Ecto neural progenitor cell (in vitro differentiated cells): ENCODE data around the gene CCDC85B.

Source experiments
- DNase-seq: peaks from one replicate; pipeline ENCODE4 v3.0.0-alpha.2; 2018; ENCODE audit warnings: low spot score

The CCDC85B gene

GRCh38 chr11:65857853-65858680 lies 32.4 kb upstream of the CCDC85B start, which contains the start of gene CFL1:
TSS of gene CFL1 (minus strand) at chr11:65858180. CDS start at chr11:65858099, 81 bp downstream.
- DNase-seq, result peak; percentile 99

GRCh38 chr11:65858681-65859087 lies 31.8 kb upstream of the CCDC85B start:
- no peak for DNase-seq

GRCh38 chr11:65859095-65859811 lies 31.2 kb upstream of the CCDC85B start:
- peak; percentile 99 for DNase-seq

- no peak for DNase-seq
Measured at GRCh38 chr11:65859812-65860277, 30.6 kb upstream of the CCDC85B start.

- DNase-seq, result peak; percentile 97
Measured at GRCh38 chr11:65860278-65861164, 30.0 kb upstream of the CCDC85B start, which contains the start of gene MUS81. TSS of gene MUS81 (plus strand) at chr11:65860433. CDS start at chr11:65860754, 321 bp downstream.

GRCh38 chr11:65861165-65861505 lies 29.3 kb upstream of the CCDC85B start:
- no peak for DNase-seq

GRCh38 chr11:65861533-65862183 lies 28.8 kb upstream of the CCDC85B start:
- DNase-seq, result peak; percentile 26

GRCh38 chr11:65862191-65862735 lies 28.2 kb upstream of the CCDC85B start:
- DNase-seq, result no peak

GRCh38 chr11:65862941-65863888 lies 27.3 kb upstream of the CCDC85B start:
- DNase-seq, result no peak

- no peak for DNase-seq
Measured at GRCh38 chr11:65863889-65864705, 26.4 kb upstream of the CCDC85B start.

GRCh38 chr11:65864706-65865471 lies 25.6 kb upstream of the CCDC85B start:
- no peak for DNase-seq

GRCh38 chr11:65865550-65866172 lies 24.8 kb upstream of the CCDC85B start:
- no peak for DNase-seq

GRCh38 chr11:65866509-65867283 lies 23.8 kb upstream of the CCDC85B start:
- DNase-seq, result no peak

GRCh38 chr11:65867284-65868071 lies 23.0 kb upstream of the CCDC85B start:
- DNase-seq, result peak; percentile 77

- peak; percentile 78 for DNase-seq
Measured at GRCh38 chr11:65868076-65868667, 22.3 kb upstream of the CCDC85B start.

- DNase-seq, result no peak
Measured at GRCh38 chr11:65868907-65869306, 21.6 kb upstream of the CCDC85B start.
